PC-9 (cell line): ENCODE measurements around the gene SH3D21.

Experiments used
- CTCF ChIP-seq: fragments of 200-600 bp; sonication (generic); conservative IDR thresholded peaks from 2 replicates; pipeline ENCODE4 v1.6.1; 2017; ENCODE audit warnings: mixed run types, antibody characterized with exemption, mild to moderate bottlenecking, moderate library complexity
- EZH2 ChIP-seq: fragments of 200-600 bp; sonication (generic); IDR thresholded peaks from 2 replicates; pipeline ENCODE4 v1.8.0; 2017; ENCODE audit warnings: antibody characterized with exemption, low read depth

GRCh38 chr1:36303650-36304360 lies 2.4 kb upstream of the SH3D21 start:
- TF ChIP-seq CTCF (no peak), EZH2 (no peak)
